Tibial artery (tissue), 4 donors: Measurements from ENCODE around the gene FAM234A.

Experiments used
- DNase-seq, 2 donors: peaks; one replicate each; pipeline ENCODE4 v3.0.0-alpha.2; 2019
- H3K27ac ChIP-seq, 2 donors: fragments of 200-600 bp; sonication (generic) in 1 of 2; 1 replicate in 1 of 2; 2 replicates in 1 of 2; pipeline ENCODE4 v1.5.1; 2018 to 2019; ENCODE audit warnings: mild to moderate bottlenecking in 1 of 2
- H3K27me3 ChIP-seq, 2 donors: fragments of 200-600 bp; sonication (generic) in 1 of 2; one replicate each; pipeline versions ENCODE4 v1.5.1 to v1.6.0; 2016 to 2019
- H3K36me3 ChIP-seq, 3 donors: fragments of 200-600 bp; sonication (generic) in 2 of 3; one replicate each; pipeline ENCODE4 v1.5.1; 2016 to 2019; ENCODE audit warnings: mild to moderate bottlenecking in 2 of 3
- H3K4me1 ChIP-seq, 4 donors: fragments of 200-600 bp; sonication (generic) in 2 of 4; 1 replicate in 3 of 4; 2 replicates in 1 of 4; pipeline ENCODE4 v1.5.1; 2016 to 2019
- H3K4me3 ChIP-seq, 2 donors: fragments of 200-600 bp; sonication (generic) in 1 of 2; 1 replicate in 1 of 2; 2 replicates in 1 of 2; pipeline ENCODE4 v1.5.1; 2018 to 2019; ENCODE audit warnings: mild to moderate bottlenecking in 2 of 2
- H3K9me3 ChIP-seq, 3 donors: fragments of 200-600 bp; sonication (generic) in 1 of 3; one replicate each; pipeline ENCODE4 v1.5.1; 2016 to 2019
- intact Hi-C: fragments of 100-400 bp; cut with DNase I; formaldehyde crosslinking; loops from one replicate; pipeline ENCODE4 v1.15.0; 2023; ENCODE audit warnings: low total_unique reads
- TF ChIP-seq, protein P1 (sequence below), 2 experiments: fragments of 200-600 bp in 1 of 2; fragments of 450-650 bp in 1 of 2; IDR thresholded peaks; one replicate each; pipeline ENCODE4 v1.5.1; 2017 to 2019; ENCODE audit warnings: antibody characterized with exemption in 2 of 2, mild to moderate bottlenecking in 1 of 2, moderate library complexity in 1 of 2

Gene FAM234A

DNA sequence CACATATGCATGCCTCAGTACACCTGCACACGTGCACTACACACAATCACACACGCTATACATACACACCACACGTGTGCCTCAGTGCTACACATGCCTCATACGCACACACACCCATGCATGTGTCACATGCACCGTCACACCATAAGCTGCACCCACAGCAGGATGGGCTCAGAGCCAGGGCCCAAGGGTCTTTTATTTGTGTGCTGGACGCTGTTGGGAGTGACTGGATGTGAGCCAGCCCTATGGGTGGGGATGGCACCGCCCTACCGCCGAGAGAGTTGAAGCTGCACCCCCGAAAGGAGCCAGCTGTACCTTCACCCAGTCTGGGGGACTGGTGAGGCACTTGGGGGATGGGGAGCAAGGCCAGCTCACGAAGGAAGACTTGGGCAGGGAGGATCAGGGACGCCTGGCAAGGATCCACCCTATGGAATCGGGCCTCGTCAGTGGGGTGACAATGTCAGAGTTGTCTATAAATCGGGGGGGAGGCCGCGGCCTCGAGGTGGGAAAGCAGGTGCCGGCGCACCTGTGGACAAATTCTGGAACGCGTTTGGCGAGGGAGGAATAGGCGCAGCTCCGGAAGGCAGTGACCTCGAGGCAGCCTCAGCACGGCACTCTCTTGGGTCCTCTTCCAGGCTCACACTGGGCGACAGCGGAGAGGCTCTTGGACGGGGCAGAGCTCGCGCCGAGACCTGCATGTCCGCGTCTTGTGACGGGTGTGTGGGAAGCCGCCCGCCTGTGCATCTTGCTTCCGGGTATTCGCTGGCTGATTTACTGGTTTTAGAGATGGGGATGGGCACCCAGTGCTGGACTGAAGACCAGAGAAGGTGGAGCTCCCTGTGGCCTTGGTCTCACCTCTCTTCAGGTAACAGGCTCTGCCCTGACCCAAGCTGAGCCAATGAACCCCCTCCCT, 33.8 kb downstream of the FAM234A start:
- no peak overlapping the region for H3K27ac ChIP-seq
- peaks cover 13 to 24% (median 17%) of the 10 kb centered on the region in 3 donors for H3K36me3 ChIP-seq
- no peaks in the 10 kb centered on the region for H3K9me3 ChIP-seq
- H3K4me1 ChIP-seq: no peaks in the 10 kb centered on the region
- intact Hi-C loops: no loop called here
- no peak overlapping the region for H3K4me3 ChIP-seq
- peaks cover 0 to 5% of the 10 kb centered on the region in 2 donors for H3K27me3 ChIP-seq
- TF ChIP-seq, protein P1, sequence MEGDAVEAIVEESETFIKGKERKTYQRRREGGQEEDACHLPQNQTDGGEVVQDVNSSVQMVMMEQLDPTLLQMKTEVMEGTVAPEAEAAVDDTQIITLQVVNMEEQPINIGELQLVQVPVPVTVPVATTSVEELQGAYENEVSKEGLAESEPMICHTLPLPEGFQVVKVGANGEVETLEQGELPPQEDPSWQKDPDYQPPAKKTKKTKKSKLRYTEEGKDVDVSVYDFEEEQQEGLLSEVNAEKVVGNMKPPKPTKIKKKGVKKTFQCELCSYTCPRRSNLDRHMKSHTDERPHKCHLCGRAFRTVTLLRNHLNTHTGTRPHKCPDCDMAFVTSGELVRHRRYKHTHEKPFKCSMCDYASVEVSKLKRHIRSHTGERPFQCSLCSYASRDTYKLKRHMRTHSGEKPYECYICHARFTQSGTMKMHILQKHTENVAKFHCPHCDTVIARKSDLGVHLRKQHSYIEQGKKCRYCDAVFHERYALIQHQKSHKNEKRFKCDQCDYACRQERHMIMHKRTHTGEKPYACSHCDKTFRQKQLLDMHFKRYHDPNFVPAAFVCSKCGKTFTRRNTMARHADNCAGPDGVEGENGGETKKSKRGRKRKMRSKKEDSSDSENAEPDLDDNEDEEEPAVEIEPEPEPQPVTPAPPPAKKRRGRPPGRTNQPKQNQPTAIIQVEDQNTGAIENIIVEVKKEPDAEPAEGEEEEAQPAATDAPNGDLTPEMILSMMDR (IDR thresholded peaks at IDR 0.05): no peak
- DNase-seq: no peak

DNA sequence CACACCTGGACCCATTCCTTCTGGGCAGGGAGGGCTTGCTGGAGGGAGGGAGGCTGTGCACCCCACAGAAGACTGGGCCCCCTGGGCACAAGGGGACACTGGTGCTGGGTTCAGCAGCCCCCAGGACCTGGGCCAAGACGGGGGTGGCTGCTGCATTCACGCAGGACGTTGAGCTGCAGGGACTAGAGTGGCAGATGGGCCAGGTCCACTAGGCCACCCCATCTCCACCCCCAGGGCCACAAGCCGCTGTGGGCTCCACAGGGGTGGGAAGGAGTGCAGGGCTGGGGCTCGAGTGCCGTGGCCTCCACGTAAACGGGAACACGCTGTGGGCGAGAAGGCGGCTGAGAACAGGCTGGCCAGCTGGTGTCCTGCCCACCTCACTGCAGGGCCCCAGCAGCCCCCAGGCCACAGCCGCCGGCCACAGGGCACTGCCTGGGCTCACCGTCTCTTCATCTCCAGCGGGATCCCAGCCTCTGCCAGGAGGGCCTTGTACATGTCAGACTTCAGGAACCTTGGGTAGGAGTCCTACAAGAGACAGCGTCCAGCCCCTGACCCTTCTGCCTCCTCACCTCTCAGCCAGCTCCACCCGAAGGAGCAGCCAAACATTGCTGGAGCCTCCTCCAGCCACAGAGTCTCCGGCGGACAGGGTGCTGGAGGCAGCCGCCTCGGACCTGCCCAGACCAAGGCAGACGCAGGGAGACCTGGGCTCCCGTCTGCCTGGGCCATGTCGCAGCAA, 34.6 kb downstream of the FAM234A start:
- H3K27ac ChIP-seq: no peak overlapping the region
- H3K9me3 ChIP-seq: no peaks in the 10 kb centered on the region
- TF ChIP-seq, protein P1 (IDR thresholded peaks at IDR 0.05): no peak
- peaks cover 7 to 16% (median 8%) of the 10 kb centered on the region in 3 donors for H3K36me3 ChIP-seq
- H3K27me3 ChIP-seq: peaks cover 0 to 13% of the 10 kb centered on the region in 2 donors
- no peaks in the 10 kb centered on the region for H3K4me1 ChIP-seq
- intact Hi-C loops: no loop called here
- no peak for DNase-seq
- H3K4me3 ChIP-seq: no peak overlapping the region

DNA sequence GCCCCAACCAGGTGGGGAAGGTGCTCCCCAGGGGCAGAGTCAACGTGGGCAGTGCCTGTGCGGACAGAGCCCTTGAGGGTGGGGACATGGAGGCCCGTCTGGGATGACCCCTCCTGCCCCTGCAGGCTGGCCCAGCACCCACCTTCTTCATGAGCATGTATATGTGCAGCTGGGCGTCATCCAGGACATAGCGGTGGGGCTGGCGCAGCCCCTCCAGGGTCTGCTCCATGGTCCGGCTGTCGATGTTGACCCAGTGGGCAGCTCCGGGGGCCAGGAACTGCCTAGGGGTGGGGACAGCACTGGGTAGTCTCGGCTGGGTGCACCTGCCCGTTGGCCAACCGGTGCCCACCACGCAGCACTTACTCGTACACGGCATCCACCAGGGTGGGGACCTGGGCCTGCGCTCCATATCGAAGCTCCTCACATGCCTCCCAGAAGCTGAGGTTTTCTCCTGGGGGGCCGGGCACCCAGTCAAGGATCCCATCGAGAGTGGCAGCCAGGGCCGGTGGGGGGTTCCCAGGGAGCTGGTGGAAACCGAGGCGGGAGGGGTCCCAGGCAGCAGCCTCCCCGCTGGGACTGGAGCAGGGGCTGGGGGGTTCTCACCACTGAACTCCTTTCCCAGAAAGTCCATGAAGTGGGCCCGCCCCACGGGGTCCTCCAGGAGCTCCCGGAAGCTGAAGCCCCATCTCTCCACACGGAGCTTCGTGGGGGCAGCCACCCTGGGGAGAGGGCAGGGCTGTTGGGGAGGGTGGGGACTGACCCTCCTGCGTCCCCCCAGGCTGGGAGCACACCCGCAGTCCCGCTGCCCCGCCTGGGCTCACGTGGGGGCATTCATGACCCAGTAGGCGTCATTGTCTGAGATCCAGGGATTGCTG, 36.0 kb downstream of the FAM234A start:
- Histone ChIP-seq H3K4me1 (peaks cover 0 to 10% (median 9%) of the 10 kb centered on the region in 4 donors), H3K4me3 (no peak overlapping the region), H3K27ac (no peak overlapping the region), H3K9me3 (no peaks in the 10 kb centered on the region), H3K36me3 (peaks cover 0 to 2% (median 0%) of the 10 kb centered on the region in 3 donors), H3K27me3 (peaks cover 0 to 27% of the 10 kb centered on the region in 2 donors)
- intact Hi-C loops: no loop called here
- TF ChIP-seq, protein P1 (IDR thresholded peaks at IDR 0.05): no peak
- DNase-seq: no peak

DNA sequence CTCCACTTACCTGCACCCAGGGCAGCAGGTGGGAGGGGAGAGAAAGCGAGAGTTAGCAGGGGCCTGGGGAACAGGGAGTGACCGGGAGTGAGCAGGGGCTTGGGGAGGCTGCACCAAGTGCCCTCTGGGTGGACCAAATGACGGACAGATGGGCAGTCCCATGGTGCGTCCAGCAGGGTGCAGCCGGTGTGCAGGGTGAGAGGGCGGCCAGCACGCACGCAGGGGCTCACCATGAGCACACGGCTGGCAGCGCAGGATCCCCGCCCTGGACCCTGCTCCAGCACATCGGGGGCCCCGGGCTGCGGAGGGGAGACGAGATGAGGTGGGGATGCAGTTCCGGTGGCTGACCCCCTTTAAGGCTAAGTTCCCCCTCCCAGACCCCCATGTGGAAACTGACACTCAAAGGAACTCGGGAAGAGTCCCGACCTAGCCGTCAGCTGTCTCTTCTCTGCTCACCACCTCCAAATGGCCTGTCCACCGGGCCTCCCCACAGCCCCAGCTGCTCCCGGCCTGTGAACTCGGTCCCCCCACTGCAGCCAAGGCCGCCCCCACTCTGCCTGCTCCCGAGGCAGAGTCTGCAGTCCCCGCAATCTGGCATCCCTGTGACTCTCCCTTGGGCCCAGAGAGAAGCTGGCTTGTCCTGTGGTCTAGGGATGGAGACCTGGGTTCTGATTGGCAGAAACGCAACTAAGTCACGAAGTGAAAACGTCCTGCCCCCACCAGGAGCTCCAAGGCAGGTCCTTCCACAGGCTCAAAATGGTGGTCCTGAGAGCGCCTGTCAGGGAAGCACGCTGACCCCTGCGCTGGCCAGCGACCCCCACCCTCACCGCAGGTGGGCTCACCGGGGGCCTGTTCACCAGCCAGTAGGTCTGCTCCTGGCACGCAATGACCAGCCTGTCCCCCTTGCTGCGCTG, 38.3 kb downstream of the FAM234A start:
- H3K27ac ChIP-seq: no peak overlapping the region
- H3K4me1 ChIP-seq: peaks cover 0 to 17% (median 13%) of the 10 kb centered on the region in 4 donors
- TF ChIP-seq, protein P1 (IDR thresholded peaks at IDR 0.05): no peak
- H3K4me3 ChIP-seq: no peak overlapping the region
- H3K27me3 ChIP-seq: peaks cover 0 to 37% of the 10 kb centered on the region in 2 donors
- no peaks in the 10 kb centered on the region for H3K9me3 ChIP-seq
- H3K36me3 ChIP-seq: no peaks in the 10 kb centered on the region
- DNase-seq: no peak
- intact Hi-C loops: no loop called here
